GM12801 (cell line): ENCODE results near the gene ZNF488.
A peak's percentile ranks its signal among the peaks of the same experiment; 100 is the strongest.

Experiments
- TF ChIP-seq, protein P1 (sequence below): IDR thresholded peaks from one replicate; pipeline ENCODE4 v1.5.1; 2011; ENCODE audit warnings: control low read depth; ENCODE audit not compliant: insufficient read length; ENCODE audit errors: extremely low read depth

Gene ZNF488

DNA sequence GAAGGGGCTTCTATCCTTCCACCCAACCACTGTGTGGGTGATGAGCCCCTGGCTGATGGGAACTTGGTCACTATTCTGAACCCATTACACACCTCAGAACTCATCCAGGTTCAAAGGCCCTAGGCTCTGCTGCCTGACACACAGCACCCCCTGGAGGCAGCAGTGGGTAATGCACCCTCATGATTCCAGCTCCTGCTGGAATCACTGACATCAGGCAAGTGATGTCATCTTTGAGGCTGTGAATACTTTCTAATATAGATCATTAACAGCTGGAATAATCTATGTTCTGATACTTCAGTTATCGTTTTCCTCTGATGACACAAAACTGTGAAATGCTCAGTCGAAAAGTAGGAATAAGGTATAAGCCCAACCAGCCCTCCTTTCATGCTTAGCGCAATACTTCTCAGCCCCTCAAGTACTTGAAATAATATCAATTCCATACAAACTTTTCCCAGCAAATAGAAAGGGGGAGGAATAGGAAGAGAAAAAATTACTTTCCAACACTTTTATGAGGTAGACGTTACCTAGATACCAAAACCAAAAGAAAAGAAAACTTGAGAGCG, 43.4 kb downstream of the ZNF488 start:
- TF ChIP-seq, protein P1, sequence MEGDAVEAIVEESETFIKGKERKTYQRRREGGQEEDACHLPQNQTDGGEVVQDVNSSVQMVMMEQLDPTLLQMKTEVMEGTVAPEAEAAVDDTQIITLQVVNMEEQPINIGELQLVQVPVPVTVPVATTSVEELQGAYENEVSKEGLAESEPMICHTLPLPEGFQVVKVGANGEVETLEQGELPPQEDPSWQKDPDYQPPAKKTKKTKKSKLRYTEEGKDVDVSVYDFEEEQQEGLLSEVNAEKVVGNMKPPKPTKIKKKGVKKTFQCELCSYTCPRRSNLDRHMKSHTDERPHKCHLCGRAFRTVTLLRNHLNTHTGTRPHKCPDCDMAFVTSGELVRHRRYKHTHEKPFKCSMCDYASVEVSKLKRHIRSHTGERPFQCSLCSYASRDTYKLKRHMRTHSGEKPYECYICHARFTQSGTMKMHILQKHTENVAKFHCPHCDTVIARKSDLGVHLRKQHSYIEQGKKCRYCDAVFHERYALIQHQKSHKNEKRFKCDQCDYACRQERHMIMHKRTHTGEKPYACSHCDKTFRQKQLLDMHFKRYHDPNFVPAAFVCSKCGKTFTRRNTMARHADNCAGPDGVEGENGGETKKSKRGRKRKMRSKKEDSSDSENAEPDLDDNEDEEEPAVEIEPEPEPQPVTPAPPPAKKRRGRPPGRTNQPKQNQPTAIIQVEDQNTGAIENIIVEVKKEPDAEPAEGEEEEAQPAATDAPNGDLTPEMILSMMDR = peak; percentile 85

DNA sequence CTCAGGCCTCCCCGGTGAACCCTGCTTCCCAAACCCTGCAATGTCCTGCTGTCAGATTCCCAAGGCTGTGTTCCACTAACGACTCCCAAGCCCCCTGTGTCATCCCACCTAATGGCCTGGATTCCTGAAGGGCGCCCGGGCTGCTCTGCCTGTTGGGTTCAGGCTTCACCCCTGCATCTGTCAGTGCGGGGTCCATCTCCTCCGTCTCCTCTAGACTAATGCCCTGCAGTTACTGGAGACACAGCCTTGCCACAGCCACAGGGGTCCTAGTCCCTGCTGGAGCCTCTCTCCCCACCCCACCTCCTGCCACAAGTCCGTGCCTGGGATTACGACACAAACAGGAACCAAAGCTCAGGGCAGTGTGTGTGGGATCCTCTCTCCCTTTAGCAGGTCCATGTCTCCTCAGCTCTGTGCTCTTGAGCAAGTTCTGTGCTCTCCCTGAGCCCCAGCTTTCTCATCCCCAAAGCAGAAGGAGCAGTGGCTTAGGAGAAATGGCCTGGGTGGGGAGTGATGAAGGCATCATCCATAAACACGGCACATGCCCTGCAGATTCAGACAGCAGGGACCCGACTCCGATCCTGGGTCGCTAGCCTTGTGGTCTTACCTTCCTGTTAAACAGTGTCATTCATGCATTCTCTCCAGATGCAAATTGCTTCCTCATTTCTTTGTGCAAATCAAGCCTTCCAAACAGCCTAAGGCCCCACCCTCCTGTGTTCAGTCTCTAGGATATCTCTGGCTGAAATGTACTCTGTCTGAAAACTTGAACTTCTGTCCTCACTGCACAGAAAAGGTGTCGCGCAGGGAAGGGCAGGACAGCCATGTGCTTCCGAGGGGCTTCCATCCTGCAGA, 44.1 kb downstream of the ZNF488 start:
- TF ChIP-seq, protein P1 = no peak

DNA sequence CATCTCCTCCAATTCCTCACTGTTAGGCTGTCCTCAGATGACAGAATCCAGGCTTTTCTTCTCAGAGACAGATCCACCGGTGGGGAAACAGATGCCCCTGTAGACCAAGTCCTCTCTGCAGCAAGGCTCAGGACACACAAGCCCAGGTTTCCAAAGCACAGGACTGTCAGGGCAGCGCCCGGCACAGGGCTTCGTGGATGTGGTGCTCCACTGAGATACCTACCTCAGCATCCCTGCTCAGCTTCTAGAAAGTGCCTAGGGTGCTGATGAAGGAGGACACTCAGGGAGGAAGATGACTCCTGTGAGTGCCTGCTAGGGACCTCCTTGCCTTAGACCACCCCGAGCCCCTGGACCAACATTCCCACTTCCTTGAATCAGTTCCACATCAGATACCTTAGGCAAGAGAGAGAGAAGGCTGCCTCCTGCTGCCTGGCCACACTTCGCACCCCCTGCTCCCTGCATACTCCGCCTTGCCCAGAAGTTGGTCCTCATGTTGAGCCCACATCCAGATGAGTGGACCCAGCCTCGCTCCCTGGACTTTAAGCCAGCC, 44.8 kb downstream of the ZNF488 start:
- TF ChIP-seq, protein P1 = no peak

DNA sequence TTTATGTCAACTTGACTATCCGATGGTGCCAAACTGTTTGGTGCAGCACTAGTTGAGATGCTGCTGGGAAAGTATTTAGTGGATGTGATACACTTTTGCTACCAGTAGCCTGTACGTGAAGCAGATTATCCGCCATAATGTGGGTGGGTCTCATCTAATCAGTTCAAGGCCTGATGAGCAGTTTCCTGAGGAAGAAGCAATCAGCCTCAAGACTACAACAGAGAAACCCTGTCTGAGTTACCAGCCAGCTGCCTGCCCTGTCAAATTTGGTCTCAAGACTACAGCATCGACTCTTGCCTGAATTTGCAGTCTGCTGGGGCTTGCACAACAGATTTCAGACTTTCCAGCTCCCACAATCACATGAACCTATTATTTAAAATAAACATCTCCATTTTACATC, 46.8 kb downstream of the ZNF488 start:
- TF ChIP-seq, protein P1 = no peak

DNA sequence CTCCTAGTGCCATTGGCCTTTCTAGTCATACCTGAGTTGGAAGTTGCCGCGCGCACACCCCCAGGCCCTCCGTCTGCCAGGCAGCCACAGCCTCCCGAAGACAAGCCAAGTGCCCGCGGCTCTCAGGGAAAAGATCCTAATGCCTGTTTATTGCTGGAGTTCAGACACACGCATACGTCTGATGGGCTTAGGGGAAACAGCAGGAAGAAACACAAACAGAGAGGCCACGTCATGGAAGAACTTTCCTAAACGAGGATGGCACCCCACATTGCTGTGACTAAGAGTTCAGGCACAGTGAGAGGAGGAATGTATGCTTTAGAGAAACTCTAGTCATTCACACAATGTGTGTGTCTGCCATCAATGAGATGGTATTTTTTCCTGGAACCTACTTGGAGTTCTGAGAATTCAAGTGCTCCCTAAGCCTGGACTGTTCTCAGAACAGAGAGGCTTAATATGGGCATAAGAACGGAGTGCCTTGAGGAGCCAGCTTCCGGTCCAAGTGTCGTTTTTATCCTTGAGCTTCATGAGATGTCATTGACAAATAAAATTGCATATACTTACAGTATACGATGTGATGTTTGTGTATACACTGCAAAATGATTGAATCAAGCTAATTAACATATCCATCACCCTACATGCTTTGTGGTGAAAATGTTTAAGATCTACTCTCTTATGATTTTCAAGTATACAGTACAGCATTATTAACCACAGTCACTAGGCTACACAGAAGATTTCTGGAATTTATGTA, 47.5 kb downstream of the ZNF488 start:
- TF ChIP-seq, protein P1 = no peak

DNA sequence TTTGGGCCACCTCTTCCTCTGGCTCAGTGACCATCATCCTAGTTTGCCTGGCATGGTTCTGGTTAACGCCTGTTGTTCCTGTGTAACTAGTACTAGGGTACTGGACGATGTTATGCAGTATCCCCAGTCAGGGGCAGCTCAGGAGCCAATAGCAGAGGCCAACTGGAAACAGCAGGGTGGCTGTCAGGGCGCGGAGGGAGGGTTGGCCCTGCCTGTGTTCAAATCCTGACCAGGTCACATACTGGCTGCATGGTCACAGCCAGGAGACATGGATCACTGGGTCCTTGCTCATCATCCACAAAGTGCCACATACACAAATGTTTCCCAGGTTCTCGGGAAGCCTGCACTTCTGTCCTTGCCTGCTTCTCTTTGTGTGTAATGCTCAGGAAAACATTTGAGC, 48.2 kb downstream of the ZNF488 start:
- TF ChIP-seq, protein P1 = no peak
